Measurements from ENCODE around the gene TMEM41A. TPM values are rescaled to one million over a fixed set of nuclear protein-coding genes. Genes with fewer than 3 reads are reported as not detected.

Gene TMEM41A
- 19.9 to 21.4 TPM (median 20.3 TPM) in 5 replicates for total RNA-seq (2022; extraction: Qiagen RNA extraction)

GRCh38 chr3:185498503-185499396, at the start of gene TMEM41A:
Gene TMEM41A (minus strand): TSS chr3:185499035. CDS start chr3:185498961, 74 bp downstream.

Other genes starting within 250 kb of the TMEM41A start
- gene EHHADH, start 245.0 kb downstream of the TMEM41A start, total RNA-seq (2022; extraction: Qiagen RNA extraction): 2.4 to 5.5 TPM (median 2.9 TPM) in 5 replicates
- 12.5 to 17.6 TPM (median 13.7 TPM) in 5 replicates for gene MAP3K13, start 135.9 kb downstream of the TMEM41A start, total RNA-seq (2022; extraction: Qiagen RNA extraction)
- 6.2 to 7.0 TPM (median 6.8 TPM) in 5 replicates for gene LIPH, start 53.6 kb upstream of the TMEM41A start, total RNA-seq (2022; extraction: Qiagen RNA extraction)
- 14.4 to 26.6 TPM (median 17.2 TPM) in 5 replicates for gene SENP2, start 87.3 kb upstream of the TMEM41A start, total RNA-seq (2022; extraction: Qiagen RNA extraction)